ACC112 (cell line): ENCODE results near the gene ANKRD28.
A peak's percentile ranks its signal among the peaks of the same experiment; 100 is the strongest.

Experiments used
- H2AFZ ChIP-seq: fragments of 200-600 bp; sonication (generic); one replicate; pipeline ENCODE4 v1.6.0; 2017; ENCODE audit warnings: antibody characterized with exemption, low read length; ENCODE audit not compliant: unreplicated experiment
- H3K27ac ChIP-seq: fragments of 200-600 bp; sonication (generic); 2 replicates; pipeline ENCODE4 v1.5.1; 2014; ENCODE audit warnings: low read depth, mild to moderate bottlenecking, antibody characterized with exemption, low read length, moderate library complexity
- H3K27me3 ChIP-seq: fragments of 200-600 bp; sonication (generic); 2 replicates; pipeline ENCODE4 v1.6.1; 2014; ENCODE audit warnings: mild to moderate bottlenecking, antibody characterized with exemption, low read length, moderate library complexity, mixed read lengths; ENCODE audit not compliant: insufficient read depth
- H3K36me3 ChIP-seq: fragments of 200-600 bp; sonication (generic); 2 replicates; pipeline ENCODE4 v1.6.1; 2016; ENCODE audit warnings: mild to moderate bottlenecking, antibody characterized with exemption, low read length, moderate library complexity, mixed read lengths; ENCODE audit not compliant: insufficient read depth
- H3K4me1 ChIP-seq: fragments of 200-600 bp; sonication (generic); one replicate; pipeline ENCODE4 v1.6.1; 2016; ENCODE audit warnings: low read length, mixed read lengths; ENCODE audit not compliant: insufficient read depth, unreplicated experiment, control insufficient read depth
- H3K4me3 ChIP-seq: fragments of 200-600 bp; sonication (generic); 2 replicates; pipeline ENCODE4 v1.5.1; 2014; ENCODE audit warnings: mild to moderate bottlenecking, low read depth, low read length
- H3K79me2 ChIP-seq: fragments of 200-600 bp; sonication (generic); one replicate; pipeline ENCODE4 v1.6.0; 2016; ENCODE audit warnings: low read length; ENCODE audit not compliant: control insufficient read depth, unreplicated experiment, insufficient read depth

The ANKRD28 gene

DNA sequence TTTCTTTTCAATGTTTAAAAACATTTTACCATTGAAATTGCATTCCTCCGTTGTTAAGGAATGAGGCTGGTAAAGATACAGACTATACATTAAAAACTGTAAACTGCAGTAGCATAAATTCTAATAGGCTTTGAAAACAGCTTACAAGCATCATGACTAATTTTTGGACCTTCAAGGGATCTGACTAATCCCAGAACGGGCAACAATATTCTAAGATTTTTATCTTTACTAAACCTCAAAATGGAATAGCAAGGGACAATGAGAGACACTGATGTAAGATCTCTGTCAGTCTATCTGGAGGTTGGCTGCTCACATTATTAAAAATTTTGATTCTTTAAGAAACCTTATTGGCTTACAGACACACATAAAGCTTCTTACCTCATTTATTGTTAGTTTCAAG, 121.5 kb downstream of the ANKRD28 start:
- Histone ChIP-seq H3K27ac (peak overlapping the region; percentile 22; the same call in 1 of the 2 replicates), H3K4me1 (peaks cover 6% of the 10 kb centered on the region), H3K79me2 (no peaks in the 10 kb centered on the region), H3K27me3 (no peaks in the 10 kb centered on the region), H3K36me3 (peaks cover 43% of the 10 kb centered on the region), H2AFZ (no peak overlapping the region), H3K4me3 (no peak overlapping the region)

DNA sequence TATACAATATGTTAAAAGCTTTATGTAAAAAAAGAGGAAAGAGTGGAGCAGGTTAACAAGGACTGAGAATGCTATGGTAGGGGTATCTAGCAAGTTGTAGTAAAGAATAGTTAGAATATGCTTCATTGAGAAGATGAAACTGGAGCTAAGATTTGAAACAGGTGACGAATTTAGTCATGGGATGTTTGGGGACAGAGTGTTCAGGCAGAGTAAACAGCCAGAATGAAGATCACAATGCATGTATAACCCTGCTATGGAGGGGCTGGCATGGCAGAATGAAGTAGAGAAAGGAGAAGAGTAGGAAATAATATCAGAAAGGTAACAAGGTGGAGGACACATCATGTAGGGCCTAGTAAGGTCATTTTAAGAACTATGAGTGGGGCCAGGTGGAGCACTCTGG, 124.2 kb downstream of the ANKRD28 start:
- Histone ChIP-seq H3K27me3 (no peaks in the 10 kb centered on the region), H3K36me3 (peaks cover 58% of the 10 kb centered on the region), H3K4me1 (peaks cover 6% of the 10 kb centered on the region), H3K79me2 (no peaks in the 10 kb centered on the region), H3K27ac (no peak overlapping the region), H2AFZ (no peak overlapping the region), H3K4me3 (no peak overlapping the region)

- Histone ChIP-seq H3K36me3 (peaks cover 46% of the 10 kb centered on the region), H3K4me3 (no peak overlapping the region), H3K27ac (no peak overlapping the region), H3K79me2 (no peaks in the 10 kb centered on the region), H3K27me3 (no peaks in the 10 kb centered on the region), H3K4me1 (no peaks in the 10 kb centered on the region), H2AFZ (no peak overlapping the region)
These were observed 130.3 kb downstream of the ANKRD28 start for GRCh38 chr3:15667484-15667883.

DNA sequence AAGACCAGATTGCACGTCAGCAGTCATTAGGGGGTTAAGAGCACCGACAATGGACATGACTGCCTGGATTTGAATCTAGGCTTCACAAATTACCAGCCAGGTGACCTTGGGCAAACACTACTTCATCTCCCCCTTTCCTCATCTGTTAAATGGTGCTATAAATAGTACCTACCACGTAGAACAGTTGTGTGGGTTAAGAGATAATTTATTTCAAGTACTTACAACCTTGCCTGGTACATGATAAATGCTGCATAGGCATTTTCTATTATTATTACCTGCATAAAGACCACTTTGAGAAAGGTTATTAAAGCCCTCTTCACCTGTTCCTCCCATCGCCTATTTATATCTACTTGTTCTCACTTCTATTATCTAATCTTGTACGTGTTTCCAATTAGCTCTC, 131.5 kb downstream of the ANKRD28 start:
- Histone ChIP-seq H3K4me1 (no peaks in the 10 kb centered on the region), H3K27me3 (no peaks in the 10 kb centered on the region), H3K4me3 (no peak overlapping the region), H3K27ac (no peak overlapping the region), H3K36me3 (peaks cover 46% of the 10 kb centered on the region), H3K79me2 (no peaks in the 10 kb centered on the region), H2AFZ (no peak overlapping the region)

DNA sequence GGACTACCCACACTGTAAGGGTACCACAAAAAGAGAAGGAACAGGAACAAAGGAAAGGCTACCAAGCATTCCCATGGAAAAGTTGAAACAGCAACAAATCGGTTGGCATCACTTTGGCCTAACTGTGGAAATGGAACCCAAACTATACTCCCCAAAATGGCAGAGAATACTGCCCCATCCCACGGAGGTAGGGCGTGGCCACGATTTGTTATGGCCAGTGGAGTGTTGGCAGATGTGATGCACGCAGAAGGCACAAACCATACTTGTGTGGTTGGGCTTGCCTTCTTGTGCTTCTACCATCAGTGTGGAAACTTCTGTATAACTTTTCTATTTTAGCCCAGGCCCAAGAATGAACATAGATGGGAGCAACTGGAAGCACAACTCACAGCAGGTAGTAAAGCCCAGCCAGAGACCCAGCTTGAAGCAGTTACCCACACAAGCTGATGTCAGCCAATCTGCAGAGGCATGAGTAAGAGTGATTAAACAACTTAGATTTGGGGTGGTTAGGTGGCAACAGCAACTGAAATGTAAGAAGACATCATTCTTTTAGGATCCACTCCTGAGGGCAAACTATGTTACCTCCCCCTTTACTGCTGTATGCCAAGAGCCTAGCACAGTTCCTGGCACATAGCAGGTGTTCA, 132.1 kb downstream of the ANKRD28 start:
- no peaks in the 10 kb centered on the region for H3K79me2 ChIP-seq
- H3K27ac ChIP-seq = no peak overlapping the region
- no peaks in the 10 kb centered on the region for H3K27me3 ChIP-seq
- no peak overlapping the region for H3K4me3 ChIP-seq
- no peaks in the 10 kb centered on the region for H3K4me1 ChIP-seq
- no peak overlapping the region for H2AFZ ChIP-seq
- H3K36me3 ChIP-seq = peaks cover 39% of the 10 kb centered on the region

DNA sequence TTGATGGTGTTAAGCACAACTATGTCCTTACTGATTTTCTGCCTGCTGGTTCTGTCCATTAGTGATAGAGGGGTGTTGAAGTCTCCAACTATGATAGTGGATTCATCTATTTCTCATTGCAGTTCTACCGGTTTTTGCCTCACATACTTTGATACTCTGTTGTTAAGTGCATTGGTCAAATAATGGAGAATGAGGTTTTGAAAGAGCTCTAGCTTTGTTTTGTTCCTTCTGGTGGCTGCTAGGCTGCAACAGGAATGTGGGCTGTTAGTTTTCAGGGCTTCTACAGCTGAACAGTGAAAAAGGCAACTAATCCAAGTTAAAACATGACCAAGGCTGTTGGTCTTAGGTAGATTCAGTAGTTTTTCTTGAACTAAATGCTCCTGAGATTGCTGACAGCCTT, 133.6 kb downstream of the ANKRD28 start:
- no peaks in the 10 kb centered on the region for H3K79me2 ChIP-seq
- H3K4me1 ChIP-seq = no peaks in the 10 kb centered on the region
- no peak overlapping the region for H3K4me3 ChIP-seq
- H3K36me3 ChIP-seq = peaks cover 27% of the 10 kb centered on the region
- H2AFZ ChIP-seq = no peak overlapping the region
- H3K27ac ChIP-seq = no peak overlapping the region
- no peaks in the 10 kb centered on the region for H3K27me3 ChIP-seq

DNA sequence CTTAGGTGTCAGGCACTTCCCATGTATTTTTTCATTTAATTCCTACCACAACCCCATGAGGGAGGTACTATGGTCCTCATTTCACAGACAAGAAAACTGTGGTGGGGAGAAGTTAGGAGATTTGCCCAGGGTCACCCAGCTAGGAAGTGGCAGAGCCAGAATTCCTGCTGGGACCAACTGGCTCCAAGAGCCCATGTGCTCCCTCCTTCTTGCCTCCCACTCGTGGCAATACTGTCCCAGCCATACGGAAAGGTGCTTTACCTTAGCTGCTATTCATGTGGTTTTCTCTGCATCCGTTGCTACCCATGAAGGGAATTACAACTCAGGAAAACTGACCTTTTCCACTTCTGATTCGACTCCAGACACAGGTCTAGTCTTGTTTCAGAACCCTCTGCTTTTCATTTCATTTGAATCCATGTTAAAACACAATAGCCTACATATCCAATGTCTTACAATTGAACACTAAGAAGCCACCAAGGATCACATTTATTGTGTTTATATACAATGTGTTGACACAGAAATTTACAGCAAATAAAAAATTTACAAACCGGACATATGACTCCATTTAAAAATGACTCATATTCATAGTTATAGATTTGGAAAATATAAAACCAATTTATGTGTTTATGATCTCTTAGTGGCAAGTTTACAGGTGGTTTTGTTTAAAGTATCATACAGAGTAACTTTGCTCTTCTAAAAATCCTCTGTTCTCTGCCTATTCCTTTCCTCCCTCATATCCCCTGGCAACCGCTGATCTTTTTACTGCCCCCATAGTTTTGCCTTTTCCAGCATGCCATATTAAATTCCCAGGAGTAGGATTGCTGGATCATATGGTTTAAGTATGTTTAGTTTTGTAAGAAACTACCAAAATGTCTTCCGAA, 137.5 kb downstream of the ANKRD28 start:
- H2AFZ ChIP-seq = no peak overlapping the region
- H3K27ac ChIP-seq = no peak overlapping the region
- no peaks in the 10 kb centered on the region for H3K79me2 ChIP-seq
- no peaks in the 10 kb centered on the region for H3K36me3 ChIP-seq
- H3K4me1 ChIP-seq = no peaks in the 10 kb centered on the region
- no peak overlapping the region for H3K4me3 ChIP-seq
- no peaks in the 10 kb centered on the region for H3K27me3 ChIP-seq

DNA sequence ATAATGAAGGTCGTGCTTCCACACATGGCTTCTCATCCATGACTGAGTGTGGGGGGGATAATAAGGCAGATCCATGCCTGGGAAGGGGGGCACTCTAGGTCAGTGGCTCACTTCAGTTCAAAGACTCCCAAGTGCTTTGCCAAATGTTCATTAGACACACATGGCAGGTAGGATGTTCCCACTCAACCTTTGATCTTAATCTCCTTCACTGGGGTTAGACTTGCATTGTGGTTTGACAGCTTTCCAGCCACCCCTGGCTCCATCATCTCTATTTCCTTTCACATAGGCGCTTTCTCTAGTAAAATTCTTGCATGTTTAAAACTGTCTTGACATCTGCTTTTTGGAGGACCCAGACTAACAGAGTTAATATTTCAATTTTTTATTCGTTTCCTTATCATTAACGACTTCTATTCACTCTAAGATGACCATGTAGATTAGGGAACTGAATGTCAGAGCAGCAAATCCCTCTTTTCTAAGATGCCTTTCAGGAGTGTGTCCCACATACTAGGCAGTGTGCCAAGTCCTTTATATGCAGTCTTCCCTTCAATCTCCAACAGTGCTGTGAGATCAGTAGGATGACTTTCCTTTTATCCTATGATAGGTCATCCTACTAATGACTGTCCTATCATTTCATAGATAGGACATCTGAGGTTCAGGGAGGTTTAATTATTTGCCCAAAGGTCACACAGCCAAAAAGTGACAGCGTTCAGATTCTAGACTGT, 138.4 kb downstream of the ANKRD28 start:
- Histone ChIP-seq H3K4me1 (no peaks in the 10 kb centered on the region), H3K27ac (no peak overlapping the region), H3K27me3 (no peaks in the 10 kb centered on the region), H3K4me3 (no peak overlapping the region), H3K79me2 (no peaks in the 10 kb centered on the region), H3K36me3 (no peaks in the 10 kb centered on the region), H2AFZ (no peak overlapping the region)

DNA sequence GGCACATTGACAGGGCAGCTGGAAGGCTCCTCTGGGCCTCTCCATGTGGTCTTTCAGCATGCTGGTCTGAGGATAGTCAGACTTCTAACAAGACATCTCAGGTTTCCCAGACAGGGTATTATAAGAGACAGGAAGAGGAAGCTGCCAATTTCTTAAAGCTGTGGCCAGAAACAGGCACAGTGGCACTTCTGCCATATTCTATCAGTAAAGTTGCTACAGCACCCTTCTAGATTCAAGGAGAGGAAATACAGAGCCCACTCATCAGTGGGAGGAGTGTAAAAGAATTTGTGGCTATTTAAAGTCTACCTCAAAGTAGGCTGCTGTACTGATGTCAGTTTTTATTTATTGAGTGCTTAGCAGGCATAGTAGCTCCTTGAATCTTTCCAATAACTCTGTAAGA, 140.8 kb downstream of the ANKRD28 start:
- Histone ChIP-seq H2AFZ (no peak overlapping the region), H3K27ac (no peak overlapping the region)

GRCh38 chr3:15656342-15656741, 141.4 kb downstream of the ANKRD28 start:
- Histone ChIP-seq H3K4me3 (no peak overlapping the region), H2AFZ (no peak overlapping the region), H3K36me3 (no peaks in the 10 kb centered on the region), H3K4me1 (no peaks in the 10 kb centered on the region), H3K27ac (no peak overlapping the region), H3K27me3 (no peaks in the 10 kb centered on the region), H3K79me2 (no peaks in the 10 kb centered on the region)

More for the DNA sequence above, 140.8 kb downstream of the ANKRD28 start:
- Histone ChIP-seq H3K36me3 (no peaks in the 10 kb centered on the region), H3K4me1 (no peaks in the 10 kb centered on the region), H3K27me3 (no peaks in the 10 kb centered on the region), H3K4me3 (no peak overlapping the region), H3K79me2 (no peaks in the 10 kb centered on the region)
